HepG2 (cell line): ENCODE results near the gene ZNF844. TPM values are rescaled to one million over a fixed set of nuclear protein-coding genes. Genes with fewer than 3 reads are reported as not detected.

Source experiments
- CC2D1A ChIP-seq: sonication (generic); formaldehyde crosslinking; IDR thresholded peaks from 2 replicates; pipeline ENCODE4 v1.8.1; 2023; ENCODE audit warnings: mild to moderate bottlenecking, missing genetic modification reagents
- DNMT1 ChIP-seq: sonication (generic); formaldehyde crosslinking; IDR thresholded peaks from 2 replicates; pipeline ENCODE4 v1.5.1; 2020; ENCODE audit warnings: mild to moderate bottlenecking, missing genetic modification reagents
- EED ChIP-seq: sonication (generic); formaldehyde crosslinking; IDR thresholded peaks from 2 replicates; pipeline ENCODE4 v1.5.0; 2020; ENCODE audit warnings: mild to moderate bottlenecking, missing genetic modification reagents
- HDAC6 ChIP-seq: fragments of 200-600 bp; sonication (generic); IDR thresholded peaks from 2 replicates; pipeline ENCODE4 v1.7.0; 2017; ENCODE audit warnings: mild to moderate bottlenecking, antibody characterized with exemption, low read length, low read depth
- HOXA3 ChIP-seq: sonication (generic); formaldehyde crosslinking; IDR thresholded peaks from 2 replicates; pipeline ENCODE4 v1.5.0; 2020; ENCODE audit warnings: missing genetic modification reagents
- MXI1 ChIP-seq: IDR thresholded peaks from 3 replicates; pipeline ENCODE4 v1.6.1; 2012; ENCODE audit warnings: low read depth, low read length, inconsistent platforms, borderline replicate concordance
- ONECUT2 ChIP-seq: sonication (generic); formaldehyde crosslinking; IDR thresholded peaks from 2 replicates; pipeline ENCODE4 v1.4.0; 2020; ENCODE audit warnings: missing genetic modification reagents
- PITX1 ChIP-seq: sonication (generic); formaldehyde crosslinking; IDR thresholded peaks from 2 replicates; pipeline ENCODE4 v1.5.1; 2020; ENCODE audit warnings: mild to moderate bottlenecking, missing genetic modification reagents
- POLR2AphosphoS5 ChIP-seq: IDR thresholded peaks from 2 replicates; pipeline ENCODE4 v1.6.1; 2012; ENCODE audit warnings: low read depth, low read length
- RARA ChIP-seq: IDR thresholded peaks from 2 replicates; pipeline ENCODE4 v1.6.1; 2016; ENCODE audit warnings: missing genetic modification reagents, missing compliant biosample characterization
- SALL1 ChIP-seq: sonication (generic); formaldehyde crosslinking; IDR thresholded peaks from 2 replicates; pipeline ENCODE4 v1.8.0; 2022; ENCODE audit warnings: mild to moderate bottlenecking, missing genetic modification reagents
- TBX2 ChIP-seq: sonication (generic); formaldehyde crosslinking; IDR thresholded peaks from 2 replicates; pipeline ENCODE4 v1.5.0; 2020; ENCODE audit warnings: missing genetic modification reagents, mild to moderate bottlenecking, borderline replicate concordance
- TEAD3 ChIP-seq: optimal IDR thresholded peaks from 2 replicates; pipeline ENCODE3; 2016; ENCODE audit warnings: borderline replicate concordance
- TGIF2 ChIP-seq: IDR thresholded peaks from 2 replicates; pipeline ENCODE4 v1.6.1; 2016; ENCODE audit warnings: control low read depth, missing compliant biosample characterization
- ZNF543 ChIP-seq: sonication (generic); formaldehyde crosslinking; IDR thresholded peaks from 2 replicates; pipeline ENCODE4 v1.4.0; 2020; ENCODE audit warnings: mild to moderate bottlenecking, missing genetic modification reagents
- ZNF550 ChIP-seq: sonication (generic); formaldehyde crosslinking; IDR thresholded peaks from 2 replicates; pipeline ENCODE4 v1.4.0; 2020; ENCODE audit warnings: mild to moderate bottlenecking, missing genetic modification reagents, borderline replicate concordance
- ZNF570 ChIP-seq: sonication (generic); formaldehyde crosslinking; IDR thresholded peaks from 2 replicates; pipeline ENCODE4 v1.4.0; 2020; ENCODE audit warnings: mild to moderate bottlenecking, missing genetic modification reagents, borderline replicate concordance
- ZNF713 ChIP-seq: sonication (generic); formaldehyde crosslinking; IDR thresholded peaks from 2 replicates; pipeline ENCODE4 v1.4.0; 2020; ENCODE audit warnings: mild to moderate bottlenecking, missing genetic modification reagents
- polyA plus RNA-seq, 8 experiments: library from polyadenylated mRNA; depleted of rRNA in 3 of 8; stranded (reverse) in 7 of 8; unstranded in 1 of 8; fragments of >200 nt; fragmentation: Illumina TruSeq in 4 of 8; extraction: Trizol in 4 of 8; gene quantifications; 2 replicates each; pipeline versions ENCODE4 v1.2.1 to v1.2.3, GENCODE V29; 2011 to 2016; ENCODE audit warnings: low read depth in 4 of 8, missing spikeins in 1 of 8, mixed read lengths in 1 of 8; ENCODE audit not compliant: insufficient read depth in 1 of 8
- total RNA-seq, 5 experiments: library from RNA; depleted of rRNA; stranded (reverse); fragments of >200 nt; fragmentation: Illumina TruSeq; extraction: Trizol; gene quantifications; 2 replicates each; pipeline ENCODE4 v1.2.3, GENCODE V29; 2016; ENCODE audit warnings: low read depth in 1 of 5
- TF ChIP-seq, protein P1 (sequence below): sonication (generic); formaldehyde crosslinking; IDR thresholded peaks from 2 replicates; pipeline ENCODE4 v1.5.0; 2020; ENCODE audit warnings: missing genetic modification reagents
- TF ChIP-seq, protein P2 (sequence below): sonication (generic); formaldehyde crosslinking; IDR thresholded peaks from 2 replicates; pipeline ENCODE4 v1.5.1; 2020; ENCODE audit warnings: mild to moderate bottlenecking, missing genetic modification reagents, moderate library complexity
- TF ChIP-seq, protein P3 (sequence below): sonication (generic); formaldehyde crosslinking; IDR thresholded peaks from 2 replicates; pipeline ENCODE4 v1.5.0; 2020; ENCODE audit warnings: missing genetic modification reagents
- TF ChIP-seq, protein P4 (sequence below): sonication (generic); formaldehyde crosslinking; conservative IDR thresholded peaks from 2 replicates; pipeline ENCODE4 v1.4.0; 2020; ENCODE audit warnings: missing genetic modification reagents
- TF ChIP-seq, protein P5 (sequence below): sonication (generic); formaldehyde crosslinking; IDR thresholded peaks from 2 replicates; pipeline ENCODE4 v1.9.0; 2021; ENCODE audit warnings: missing genetic modification reagents, borderline replicate concordance

The ZNF844 gene
- total and polyA plus RNA-seq, 2 of the 13 experiments (the other 11 are each of a cell fraction or from before 2014, with no cell fraction given): 1.0 to 3.2 TPM

DNA sequence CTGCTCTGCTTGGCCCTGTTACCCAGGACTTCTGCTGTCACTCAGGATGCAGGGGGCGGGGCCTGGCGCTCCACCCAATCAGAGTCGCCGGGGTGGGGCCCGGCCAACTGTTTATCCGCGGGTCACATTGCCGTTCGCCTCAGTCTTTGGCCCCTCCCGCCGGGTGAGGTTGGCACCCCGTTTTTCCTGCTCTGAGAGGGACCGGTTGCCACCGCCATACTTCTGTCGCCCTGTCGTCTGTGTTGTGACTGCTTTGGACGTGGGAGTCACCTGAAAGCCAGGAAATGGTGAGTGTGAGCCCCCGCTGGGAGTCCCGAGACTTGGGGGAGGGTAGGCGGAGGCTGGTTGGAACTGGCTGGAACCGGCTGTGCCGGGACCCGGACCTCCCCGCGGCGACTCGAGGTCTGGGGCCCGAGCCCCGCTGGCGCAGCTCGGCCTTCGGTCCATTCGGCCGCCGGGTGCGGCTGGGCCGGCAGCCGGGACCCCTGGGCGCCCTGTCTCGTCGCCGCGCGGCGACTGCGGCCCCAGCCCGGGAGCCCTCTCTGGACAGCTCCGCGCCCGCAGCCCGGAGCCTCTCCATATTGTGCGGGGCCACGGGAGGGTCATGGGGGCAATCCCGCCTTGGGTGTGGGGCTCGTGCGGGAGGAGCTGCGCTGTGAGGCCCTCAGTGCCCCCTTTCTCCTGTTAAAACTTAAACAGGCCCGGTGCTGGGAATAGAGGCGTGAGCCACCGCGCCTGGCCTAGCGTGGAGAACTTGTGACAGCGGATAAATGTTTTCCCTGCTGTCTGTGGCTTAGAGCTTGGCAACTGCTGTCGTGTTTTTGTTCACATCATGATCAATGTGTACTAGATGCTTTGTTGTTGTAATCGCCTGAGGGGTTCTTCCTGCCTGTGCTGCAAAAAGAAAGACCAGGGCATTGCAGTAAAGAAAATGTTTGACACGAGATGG, at the start of gene ZNF844 (continued):
- TF ChIP-seq, protein P1, sequence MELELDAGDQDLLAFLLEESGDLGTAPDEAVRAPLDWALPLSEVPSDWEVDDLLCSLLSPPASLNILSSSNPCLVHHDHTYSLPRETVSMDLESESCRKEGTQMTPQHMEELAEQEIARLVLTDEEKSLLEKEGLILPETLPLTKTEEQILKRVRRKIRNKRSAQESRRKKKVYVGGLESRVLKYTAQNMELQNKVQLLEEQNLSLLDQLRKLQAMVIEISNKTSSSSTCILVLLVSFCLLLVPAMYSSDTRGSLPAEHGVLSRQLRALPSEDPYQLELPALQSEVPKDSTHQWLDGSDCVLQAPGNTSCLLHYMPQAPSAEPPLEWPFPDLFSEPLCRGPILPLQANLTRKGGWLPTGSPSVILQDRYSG (CRISPR knock-in tag): no peak
- TF ChIP-seq ZNF713 (no peak), ONECUT2 (CRISPR knock-in tag) (no peak), RARA (CRISPR knock-in tag) (peak; percentile 1; the same call in 1 of the 2 replicates), TGIF2 (CRISPR knock-in tag) (no peak), HOXA3 (CRISPR knock-in tag) (peak; percentile 48; the same call in 1 of the 2 replicates), EED (CRISPR knock-in tag) (no peak), DNMT1 (CRISPR knock-in tag) (0 out of 2 replicates have a peak, but pooled peaks have one; percentile 38), POLR2AphosphoS5 (peak; percentile 80), ZNF543 (0 out of 2 replicates have a peak, but pooled peaks have one; percentile 23), ZNF570 (CRISPR knock-in tag) (no peak), ZNF550 (CRISPR knock-in tag) (no peak), SALL1 (CRISPR knock-in tag) (peak; percentile 36; the same call in 1 of the 2 replicates), PITX1 (CRISPR knock-in tag) (0 out of 2 replicates have a peak, but pooled peaks have one; percentile 33), HDAC6 (no peak), CC2D1A (CRISPR knock-in tag) (no peak), TBX2 (peak; percentile 27; the same call in 1 of the 2 replicates), TEAD3 (CRISPR knock-in tag) (no peak), MXI1 (peak; percentile 22; the same call in 1 of the 3 replicates)
- TF ChIP-seq, protein P2, sequence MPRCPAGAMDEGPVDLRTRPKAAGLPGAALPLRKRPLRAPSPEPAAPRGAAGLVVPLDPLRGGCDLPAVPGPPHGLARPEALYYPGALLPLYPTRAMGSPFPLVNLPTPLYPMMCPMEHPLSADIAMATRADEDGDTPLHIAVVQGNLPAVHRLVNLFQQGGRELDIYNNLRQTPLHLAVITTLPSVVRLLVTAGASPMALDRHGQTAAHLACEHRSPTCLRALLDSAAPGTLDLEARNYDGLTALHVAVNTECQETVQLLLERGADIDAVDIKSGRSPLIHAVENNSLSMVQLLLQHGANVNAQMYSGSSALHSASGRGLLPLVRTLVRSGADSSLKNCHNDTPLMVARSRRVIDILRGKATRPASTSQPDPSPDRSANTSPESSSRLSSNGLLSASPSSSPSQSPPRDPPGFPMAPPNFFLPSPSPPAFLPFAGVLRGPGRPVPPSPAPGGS (CRISPR knock-in tag): no peak
- TF ChIP-seq, protein P3, sequence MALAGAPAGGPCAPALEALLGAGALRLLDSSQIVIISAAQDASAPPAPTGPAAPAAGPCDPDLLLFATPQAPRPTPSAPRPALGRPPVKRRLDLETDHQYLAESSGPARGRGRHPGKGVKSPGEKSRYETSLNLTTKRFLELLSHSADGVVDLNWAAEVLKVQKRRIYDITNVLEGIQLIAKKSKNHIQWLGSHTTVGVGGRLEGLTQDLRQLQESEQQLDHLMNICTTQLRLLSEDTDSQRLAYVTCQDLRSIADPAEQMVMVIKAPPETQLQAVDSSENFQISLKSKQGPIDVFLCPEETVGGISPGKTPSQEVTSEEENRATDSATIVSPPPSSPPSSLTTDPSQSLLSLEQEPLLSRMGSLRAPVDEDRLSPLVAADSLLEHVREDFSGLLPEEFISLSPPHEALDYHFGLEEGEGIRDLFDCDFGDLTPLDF (CRISPR knock-in tag): no peak
- TF ChIP-seq, protein P4, sequence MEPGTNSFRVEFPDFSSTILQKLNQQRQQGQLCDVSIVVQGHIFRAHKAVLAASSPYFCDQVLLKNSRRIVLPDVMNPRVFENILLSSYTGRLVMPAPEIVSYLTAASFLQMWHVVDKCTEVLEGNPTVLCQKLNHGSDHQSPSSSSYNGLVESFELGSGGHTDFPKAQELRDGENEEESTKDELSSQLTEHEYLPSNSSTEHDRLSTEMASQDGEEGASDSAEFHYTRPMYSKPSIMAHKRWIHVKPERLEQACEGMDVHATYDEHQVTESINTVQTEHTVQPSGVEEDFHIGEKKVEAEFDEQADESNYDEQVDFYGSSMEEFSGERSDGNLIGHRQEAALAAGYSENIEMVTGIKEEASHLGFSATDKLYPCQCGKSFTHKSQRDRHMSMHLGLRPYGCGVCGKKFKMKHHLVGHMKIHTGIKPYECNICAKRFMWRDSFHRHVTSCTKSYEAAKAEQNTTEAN (CRISPR knock-in tag): no peak
- TF ChIP-seq, protein P5, sequence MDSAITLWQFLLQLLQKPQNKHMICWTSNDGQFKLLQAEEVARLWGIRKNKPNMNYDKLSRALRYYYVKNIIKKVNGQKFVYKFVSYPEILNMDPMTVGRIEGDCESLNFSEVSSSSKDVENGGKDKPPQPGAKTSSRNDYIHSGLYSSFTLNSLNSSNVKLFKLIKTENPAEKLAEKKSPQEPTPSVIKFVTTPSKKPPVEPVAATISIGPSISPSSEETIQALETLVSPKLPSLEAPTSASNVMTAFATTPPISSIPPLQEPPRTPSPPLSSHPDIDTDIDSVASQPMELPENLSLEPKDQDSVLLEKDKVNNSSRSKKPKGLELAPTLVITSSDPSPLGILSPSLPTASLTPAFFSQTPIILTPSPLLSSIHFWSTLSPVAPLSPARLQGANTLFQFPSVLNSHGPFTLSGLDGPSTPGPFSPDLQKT (CRISPR knock-in tag): no peak
